Upper lobe of right lung (tissue), 1 donor: Measurements from ENCODE around the gene PLCB1. TPM values are rescaled to one million over a fixed set of nuclear protein-coding genes. Genes with fewer than 3 reads are reported as not detected.
"Not testable (repeated sequence)": the region's sequence is repeated elsewhere in the genome, so short reads cannot be mapped to it uniquely, and the experiment has no call there.

Experiments
- ATAC-seq: fragments of 200-7000 bp; cut with Tn5 transposase; one replicate; pipeline ENCODE4 v1.9.1; 2020; ENCODE audit warnings: mild to moderate bottlenecking, moderate library complexity
- DNase-seq: peaks from one replicate; pipeline ENCODE4 v3.0.0-alpha.2; 2020
- H3K27ac ChIP-seq: fragments of 200-600 bp; one replicate; pipeline ENCODE4 v1.8.0; 2022
- H3K27me3 ChIP-seq: fragments of 200-600 bp; one replicate; pipeline ENCODE4 v1.8.0; 2022; ENCODE audit warnings: mild to moderate bottlenecking
- H3K36me3 ChIP-seq: fragments of 200-600 bp; one replicate; pipeline ENCODE4 v1.8.0; 2022
- H3K4me1 ChIP-seq: fragments of 200-600 bp; one replicate; pipeline ENCODE4 v1.8.0; 2022
- H3K4me3 ChIP-seq: fragments of 200-600 bp; one replicate; pipeline ENCODE4 v1.8.0; 2022; ENCODE audit warnings: mild to moderate bottlenecking
- H3K9me3 ChIP-seq: fragments of 200-600 bp; one replicate; pipeline ENCODE4 v1.8.0; 2022
- CTCF ChIP-seq: fragments of 200-600 bp; IDR thresholded peaks from one replicate; pipeline ENCODE4 v1.8.0; 2022; ENCODE audit warnings: antibody characterized with exemption
- intact Hi-C: fragments of 100-400 bp; cut with DNase I; formaldehyde crosslinking; loops from one replicate; pipeline ENCODE4 v1.11.0; 2022
- total RNA-seq: library from RNA; stranded (reverse); fragmentation: NEBNext Ultra II Directional; extraction: Animal tissue kit (Norgen Biotek cat#: 25700); gene quantifications from one replicate; pipeline ENCODE4 v1.2.1, GENCODE V29; 2021
- donor health status: DM: no; HTN: yes; CAD: no; lungs with severe emphysema.

PLCB1 gene
- total RNA-seq, 1 donor from 2014 or later: 12.4 TPM

- Histone ChIP-seq H3K27me3 (no peaks in the 10 kb centered on the region), H3K4me3 (no peak overlapping the region), H3K36me3 (no peaks in the 10 kb centered on the region), H3K9me3 (no peaks in the 10 kb centered on the region), H3K27ac (no peak overlapping the region), H3K4me1 (no peaks in the 10 kb centered on the region)
- no peak for TF ChIP-seq CTCF
- intact Hi-C loops: no loop called here
- ATAC-seq: no peak
- no peak for DNase-seq
These were observed 705.3 kb downstream of the PLCB1 start for GRCh38 chr20:8837396-8837795.

- Histone ChIP-seq H3K4me1 (no peaks in the 10 kb centered on the region), H3K36me3 (no peaks in the 10 kb centered on the region), H3K9me3 (no peaks in the 10 kb centered on the region), H3K27me3 (no peaks in the 10 kb centered on the region), H3K4me3 (no peak overlapping the region), H3K27ac (no peak overlapping the region)
- no peak for TF ChIP-seq CTCF
- DNase-seq (no peak), ATAC-seq (no peak)
- intact Hi-C loops: no loop called here
These were observed 710.5 kb downstream of the PLCB1 start for GRCh38 chr20:8842525-8842924.

DNA sequence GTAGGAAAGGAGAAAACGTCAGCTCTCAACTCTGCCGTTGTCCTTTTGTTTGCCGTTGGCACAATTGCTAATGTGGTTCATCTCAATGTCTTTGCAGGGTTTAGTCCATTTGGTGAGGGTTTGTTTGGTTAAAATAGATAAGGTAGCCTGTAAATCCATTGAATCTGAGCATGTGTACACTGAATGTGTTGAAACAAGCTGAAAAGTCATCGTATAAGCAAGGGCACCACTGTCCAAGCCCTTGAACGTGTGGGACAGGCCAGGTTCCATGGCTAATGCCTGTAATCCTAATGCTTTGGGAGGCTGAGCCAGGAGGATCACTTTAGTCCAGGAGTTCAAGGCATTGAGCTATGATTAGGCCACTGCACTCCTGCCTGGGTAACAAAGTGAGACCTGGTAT lies 712.1 kb downstream of the PLCB1 start:
- Histone ChIP-seq H3K27ac (no peak overlapping the region), H3K36me3 (no peaks in the 10 kb centered on the region), H3K9me3 (no peaks in the 10 kb centered on the region), H3K27me3 (no peaks in the 10 kb centered on the region), H3K4me1 (no peaks in the 10 kb centered on the region), H3K4me3 (no peak overlapping the region)
- intact Hi-C loops: no loop called here
- DNase-seq (no peak), ATAC-seq (no peak)
- no peak for TF ChIP-seq CTCF

GRCh38 chr20:8849990-8850389 lies 717.9 kb downstream of the PLCB1 start:
- intact Hi-C loops: loop anchor here (10.0 kb wide), 1 partner anchor 515 kb away; no protein-coding TSS in a partner anchor
- H3K4me1 ChIP-seq: peaks cover 12% of the 10 kb centered on the region
- ATAC-seq (no peak), DNase-seq (no peak)
- no peaks in the 10 kb centered on the region for H3K27me3 ChIP-seq
- H3K9me3 ChIP-seq: no peaks in the 10 kb centered on the region
- no peak overlapping the region for H3K27ac ChIP-seq
- TF ChIP-seq CTCF: no peak
- no peak overlapping the region for H3K4me3 ChIP-seq
- H3K36me3 ChIP-seq: no peaks in the 10 kb centered on the region

DNA sequence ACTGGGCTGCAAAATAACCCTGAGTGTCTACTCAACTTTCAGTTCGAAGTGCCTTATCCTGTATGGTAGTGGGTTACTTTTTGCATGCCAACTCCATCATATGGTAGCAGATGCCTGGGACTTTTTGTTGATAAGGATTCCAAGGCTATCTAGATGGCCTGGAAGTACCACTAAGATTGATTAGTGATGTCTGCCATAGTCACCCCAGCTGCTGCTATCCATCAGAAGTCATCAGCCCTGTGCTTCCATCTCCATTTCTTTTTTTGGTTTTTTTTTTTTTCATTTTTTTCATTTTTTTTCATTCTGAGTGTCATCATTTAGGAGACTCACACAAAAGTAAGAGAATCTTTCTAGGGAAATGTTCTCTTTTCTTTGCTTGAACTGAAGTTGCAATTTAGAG lies 719.4 kb downstream of the PLCB1 start:
- DNase-seq: no peak
- H3K4me1 ChIP-seq: peaks cover 13% of the 10 kb centered on the region
- H3K9me3 ChIP-seq: no peaks in the 10 kb centered on the region
- intact Hi-C loops: loop anchor here (10.0 kb wide), 1 partner anchor 513 kb away; no protein-coding TSS in a partner anchor
- H3K27me3 ChIP-seq: no peaks in the 10 kb centered on the region
- no peaks in the 10 kb centered on the region for H3K36me3 ChIP-seq
- H3K4me3 ChIP-seq: no peak overlapping the region
- H3K27ac ChIP-seq: no peak overlapping the region
- no peak for ATAC-seq
- TF ChIP-seq CTCF: no peak

- not testable (repeated sequence) for H3K27ac ChIP-seq, DNase-seq, H3K36me3 ChIP-seq, H3K4me3 ChIP-seq, ATAC-seq, H3K27me3 ChIP-seq, H3K9me3 ChIP-seq
- intact Hi-C loops: loop anchor here (10.0 kb wide), 1 partner anchor 513 kb away; no protein-coding TSS in a partner anchor
- H3K4me1 ChIP-seq: peaks cover 13% of the 10 kb centered on the region
These were observed 719.9 kb downstream of the PLCB1 start for GRCh38 chr20:8851919-8852318.

- intact Hi-C loops: loop anchor here (10.0 kb wide), 1 partner anchor 512 kb away; no protein-coding TSS in a partner anchor
- not testable (repeated sequence) for H3K9me3 ChIP-seq, H3K27me3 ChIP-seq, DNase-seq, ATAC-seq, H3K27ac ChIP-seq, H3K4me3 ChIP-seq, H3K36me3 ChIP-seq
- H3K4me1 ChIP-seq: peaks cover 13% of the 10 kb centered on the region
These were observed 721.1 kb downstream of the PLCB1 start for GRCh38 chr20:8853211-8853610.
